HG02970 (cell line): ENCODE data around the gene LBX2.

ENCODE experiments used
- ATAC-seq: cut with Tn5 transposase; IDR thresholded peaks from one replicate; pipeline ENCODE4 v1.9.1; 2021; ENCODE audit warnings: mild to moderate bottlenecking, moderate library complexity, moderate number of reproducible peaks; ENCODE audit not compliant: unreplicated experiment, low FRiP score

Gene LBX2

GRCh38 chr2:74505448-74506246 lies 6.2 kb upstream of the LBX2 start:
- ATAC-seq: no peak

GRCh38 chr2:74504591-74504990 lies 5.2 kb upstream of the LBX2 start:
- no peak for ATAC-seq

GRCh38 chr2:74503506-74504475 lies 4.4 kb upstream of the LBX2 start:
- ATAC-seq: no peak

GRCh38 chr2:74502720-74503505 lies 3.5 kb upstream of the LBX2 start:
- ATAC-seq: no peak

GRCh38 chr2:74502147-74502719 lies 2.8 kb upstream of the LBX2 start:
- no peak for ATAC-seq

- ATAC-seq: no peak
Measured at GRCh38 chr2:74501335-74502071, 2.1 kb upstream of the LBX2 start.

- ATAC-seq: no peak
Measured at GRCh38 chr2:74500578-74500946, 1.2 kb upstream of the LBX2 start.

- no peak for ATAC-seq
Measured at GRCh38 chr2:74499940-74500577, 656 bp upstream of the LBX2 start.

GRCh38 chr2:74498500-74499266 lies 720 bp downstream of the LBX2 start:
- no peak for ATAC-seq

- ATAC-seq: no peak
Measured at GRCh38 chr2:74497777-74498499, 1.5 kb downstream of the LBX2 start.

- ATAC-seq: no peak
Measured at GRCh38 chr2:74496997-74497776, 2.2 kb downstream of the LBX2 start.

GRCh38 chr2:74495440-74495839 lies 4.0 kb downstream of the LBX2 start:
- no peak for ATAC-seq

- ATAC-seq: no peak
Measured at GRCh38 chr2:74493546-74493945, 5.9 kb downstream of the LBX2 start.

GRCh38 chr2:74491648-74492544 lies 7.5 kb downstream of the LBX2 start:
- ATAC-seq: no peak

GRCh38 chr2:74489906-74490305 lies 9.5 kb downstream of the LBX2 start:
- no peak for ATAC-seq
